GM21390 (cell line): Measurements from ENCODE around the gene KRT14.
"Not testable (repeated sequence)": the region's sequence is repeated elsewhere in the genome, so short reads cannot be mapped to it uniquely, and the experiment has no call there.

ENCODE experiments used
- ATAC-seq: cut with Tn5 transposase; IDR thresholded peaks from one replicate; pipeline ENCODE4 v1.9.1; 2021; ENCODE audit not compliant: unreplicated experiment

KRT14 gene

GRCh38 chr17:41623184-41623861, 36.6 kb upstream of the KRT14 start:
- ATAC-seq, result not testable (repeated sequence)

GRCh38 chr17:41622340-41623183, 35.9 kb upstream of the KRT14 start:
- ATAC-seq, result not testable (repeated sequence)

- ATAC-seq, result no peak
Observed at GRCh38 chr17:41621916-41622315, 35.2 kb upstream of the KRT14 start.

- not testable (repeated sequence) for ATAC-seq
Observed at GRCh38 chr17:41621435-41621817, 34.7 kb upstream of the KRT14 start.

GRCh38 chr17:41620583-41621434, 34.1 kb upstream of the KRT14 start:
- no peak for ATAC-seq

- ATAC-seq, result not testable (repeated sequence)
Observed at GRCh38 chr17:41619927-41620582, 33.4 kb upstream of the KRT14 start.

GRCh38 chr17:41619036-41619926, 32.6 kb upstream of the KRT14 start:
- no peak for ATAC-seq

GRCh38 chr17:41618341-41619035, 31.8 kb upstream of the KRT14 start:
- ATAC-seq, result no peak

GRCh38 chr17:41617698-41618097, 31.0 kb upstream of the KRT14 start:
- ATAC-seq, result no peak

- ATAC-seq, result no peak
Observed at GRCh38 chr17:41617136-41617535, 30.4 kb upstream of the KRT14 start.

GRCh38 chr17:41616486-41616885, 29.8 kb upstream of the KRT14 start:
- not testable (repeated sequence) for ATAC-seq

- ATAC-seq, result no peak
Observed at GRCh38 chr17:41615454-41615853, 28.8 kb upstream of the KRT14 start.

GRCh38 chr17:41614767-41615166, 28.1 kb upstream of the KRT14 start:
- not testable (repeated sequence) for ATAC-seq

- ATAC-seq, result no peak
Observed at GRCh38 chr17:41614098-41614497, 27.4 kb upstream of the KRT14 start.

GRCh38 chr17:41613277-41614082, 26.8 kb upstream of the KRT14 start:
- no peak for ATAC-seq

- not testable (repeated sequence) for ATAC-seq
Observed at GRCh38 chr17:41612376-41613160, 25.9 kb upstream of the KRT14 start, which contains the start of gene KRT16. Gene KRT16 (minus strand): TSS chr17:41612767. CDS start chr17:41612688, 79 bp downstream.

- ATAC-seq, result no peak
Observed at GRCh38 chr17:41610965-41611640, 24.4 kb upstream of the KRT14 start.
